ENCODE measurements around the gene ANKZF1. TPM values are rescaled to one million over a fixed set of nuclear protein-coding genes. Genes with fewer than 3 reads are reported as not detected.

Gene ANKZF1
- total and polyA plus RNA-seq, 2 of the 8 experiments (the other 6 are each of a cell fraction or from before 2014, with no cell fraction given): 32.5 to 50.1 TPM

DNA sequence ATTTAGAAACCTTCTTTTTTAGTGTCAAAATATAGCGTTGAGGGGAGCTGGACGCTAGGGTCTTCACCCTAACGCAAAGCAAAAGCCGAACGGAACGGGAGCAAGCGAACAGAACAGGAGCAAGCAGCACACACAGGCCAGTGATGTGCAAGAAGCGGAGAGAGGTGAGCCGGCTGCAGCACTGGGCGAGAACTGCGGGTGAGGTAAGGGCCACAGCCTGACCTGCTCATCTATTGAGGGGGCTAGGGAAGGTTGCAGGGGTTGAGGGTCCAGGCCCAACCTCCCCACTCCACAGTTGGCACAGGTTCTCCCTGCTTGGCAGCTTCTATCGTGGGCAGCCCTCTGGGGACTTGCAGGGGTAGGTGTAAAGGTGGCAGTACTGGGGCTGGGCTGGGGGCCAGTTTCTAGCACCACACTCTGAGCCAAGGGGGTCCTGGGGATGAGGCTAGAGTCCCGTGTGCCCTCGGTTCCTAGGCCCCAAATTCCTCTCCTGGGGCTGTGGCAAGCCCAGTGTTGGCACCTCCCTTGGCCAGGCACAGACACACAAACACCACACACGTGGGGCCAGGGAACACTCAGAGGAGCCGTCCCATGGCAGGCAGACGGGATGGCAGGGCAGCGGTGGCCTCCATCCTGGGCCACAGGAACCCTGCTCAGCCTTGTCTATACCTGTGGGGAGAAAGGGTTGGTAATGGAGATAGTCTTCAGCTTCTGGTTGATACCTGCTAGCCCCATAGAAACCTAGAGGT, 9.6 kb upstream of the ANKZF1 start:
- WGBS, 2 experiments (ENCODE audit: extremely low coverage in 1 of 2, insufficient coverage in 1 of 2, insufficient read length in 1 of 2, insufficient replicate concordance in 2 of 2, low coverage in 1 of 2, low lambda C conversion rate in 2 of 2, missing lambda C conversion rate in 1 of 2): 93% methylated on average over 18 of the region's 18 CpGs; no CpG with 5 or more reads in 1 of the 2 experiments
- Histone ChIP-seq H2BK20ac (ENCODE audit: low read length) (no peak overlapping the region), H3K27ac (ENCODE audit: low read depth, low read length) (no peak overlapping the region), H3K4me2 (ENCODE audit: insufficient read depth in 1 of 2, low read depth in 2 of 2, low read length in 2 of 2) (peak overlapping the region; percentile 88 to 96; a peak in 2 of 4 replicates), H2BK120ac (replicated peaks; ENCODE audit: low read depth, low read length) (no peak overlapping the region), H3K9me3 (ENCODE audit: insufficient read depth in 2 of 2, low read depth in 1 of 2, low read length in 1 of 2) (no peaks in the 10 kb centered on the region), H3K79me2 (ENCODE audit: control insufficient read depth in 1 of 2, insufficient read depth in 2 of 2, low read length in 2 of 2) (no peaks in the 10 kb centered on the region), H3K18ac (ENCODE audit: extremely low read depth, low read length) (no peak overlapping the region; the same call in 1 of the 2 replicates), H3K79me1 (ENCODE audit: low read depth, low read length) (no peaks in the 10 kb centered on the region; the same call in 1 of the 2 replicates), H3K56ac (replicated peaks; ENCODE audit: insufficient read length, low read depth, low read length) (no peak overlapping the region), H3K36me3 (ENCODE audit: control insufficient read depth in 2 of 4, insufficient read depth in 4 of 4, low read length in 3 of 4) (peaks cover 14 to 44% (median 37%) of the 10 kb centered on the region in 4 experiments; a peak in 7 of 8 replicates), H2BK5ac (ENCODE audit: low read depth, low read length) (peak overlapping the region; percentile 35; the same call in 1 of the 2 replicates), H4K91ac (replicated peaks; ENCODE audit: insufficient read length, low read length) (peak overlapping the region; percentile 61), H3K9ac (replicated peaks in 1 of 4; ENCODE audit: extremely low read depth in 1 of 4, low read depth in 3 of 4, low read length in 3 of 4) (no peak overlapping the region), H4K5ac (ENCODE audit: insufficient read length, low read depth, low read length) (no peak overlapping the region), H3K4ac (replicated peaks; ENCODE audit: insufficient read length, low read depth, low read length) (peak overlapping the region; percentile 60), H2AFZ (ENCODE audit: low read length) (no peak overlapping the region), H2BK12ac (ENCODE audit: low read depth, low read length) (0 out of 2 replicates have a peak overlapping the region, but pooled peaks have one; percentile 87), H3K14ac (ENCODE audit: insufficient read length) (no peak overlapping the region), H3K4me3 (ENCODE audit: extremely low read depth in 1 of 4, insufficient read depth in 2 of 4, low read depth in 3 of 4, low read length in 4 of 4) (peak overlapping the region in 1 of 4 experiments; percentile 73; a peak in 1 of 8 replicates), H3K4me1 (replicated peaks in 1 of 4; ENCODE audit: control insufficient read depth in 3 of 4, insufficient read depth in 4 of 4, low read length in 3 of 4) (peaks cover 0 to 12% (median 6%) of the 10 kb centered on the region in 4 experiments; a peak in 3 of 7 replicates), H4K20me1 (replicated peaks in 1 of 2; ENCODE audit: control insufficient read depth in 1 of 2, insufficient read depth in 2 of 2, low read length in 2 of 2) (peaks cover 0 to 7% of the 10 kb centered on the region in 2 experiments), H3K23ac (ENCODE audit: insufficient read length) (no peak overlapping the region), H3K27me3 (replicated peaks in 1 of 4; ENCODE audit: control insufficient read depth in 3 of 4, extremely low read depth in 1 of 4, insufficient read depth in 3 of 4, low read length in 3 of 4) (no peaks in the 10 kb centered on the region; a peak in 2 of 7 replicates), H2BK15ac (ENCODE audit: low read length) (no peak overlapping the region), H4K8ac (ENCODE audit: extremely low read depth, insufficient read depth, low read length) (0 out of 2 replicates have a peak overlapping the region, but pooled peaks have one; percentile 95), H3K23me2 (ENCODE audit: low read depth, low read length) (peaks cover 14% of the 10 kb centered on the region), H2AK5ac (ENCODE audit: low read depth, low read length) (peak overlapping the region; percentile 1; the same call in 1 of the 2 replicates)
- ChIA-PET POLR2A (ENCODE audit: partially characterized antibody) (interaction anchor here (0.8 to 14.0 kb wide), 19 partner anchors 7 to 115 kb away, joined by 3 to 190 read pairs (median 7); partner anchors contain the start of genes ANKZF1, ATG9A, CNPPD1 and GLB1L), CTCF (ENCODE audit: partially characterized antibody) (interaction anchor here (0.8 to 1.2 kb wide), 9 partner anchors 8 to 280 kb away, joined by 3 to 6 read pairs (median 3); partner anchors contain the start of gene CNPPD1)
- FAIRE-seq (no peak), DNase-seq (ENCODE audit: low read depth in 1 of 2, low spot score in 2 of 2) (no peak)
- TF ChIP-seq, protein P1, sequence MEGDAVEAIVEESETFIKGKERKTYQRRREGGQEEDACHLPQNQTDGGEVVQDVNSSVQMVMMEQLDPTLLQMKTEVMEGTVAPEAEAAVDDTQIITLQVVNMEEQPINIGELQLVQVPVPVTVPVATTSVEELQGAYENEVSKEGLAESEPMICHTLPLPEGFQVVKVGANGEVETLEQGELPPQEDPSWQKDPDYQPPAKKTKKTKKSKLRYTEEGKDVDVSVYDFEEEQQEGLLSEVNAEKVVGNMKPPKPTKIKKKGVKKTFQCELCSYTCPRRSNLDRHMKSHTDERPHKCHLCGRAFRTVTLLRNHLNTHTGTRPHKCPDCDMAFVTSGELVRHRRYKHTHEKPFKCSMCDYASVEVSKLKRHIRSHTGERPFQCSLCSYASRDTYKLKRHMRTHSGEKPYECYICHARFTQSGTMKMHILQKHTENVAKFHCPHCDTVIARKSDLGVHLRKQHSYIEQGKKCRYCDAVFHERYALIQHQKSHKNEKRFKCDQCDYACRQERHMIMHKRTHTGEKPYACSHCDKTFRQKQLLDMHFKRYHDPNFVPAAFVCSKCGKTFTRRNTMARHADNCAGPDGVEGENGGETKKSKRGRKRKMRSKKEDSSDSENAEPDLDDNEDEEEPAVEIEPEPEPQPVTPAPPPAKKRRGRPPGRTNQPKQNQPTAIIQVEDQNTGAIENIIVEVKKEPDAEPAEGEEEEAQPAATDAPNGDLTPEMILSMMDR (IDR thresholded peaks at IDR 0.05; ENCODE audit: control extremely low read depth in 1 of 3, insufficient read depth in 1 of 3, low read depth in 1 of 3, low read length in 3 of 3): no peak
- TF ChIP-seq KDM5A (IDR thresholded peaks at IDR 0.05; ENCODE audit: low read length) (no peak), CBX5 (IDR thresholded peaks at IDR 0.05; ENCODE audit: low read depth, low read length) (no peak), TEAD4 (IDR thresholded peaks at IDR 0.05; ENCODE audit: low read depth, low read length) (no peak), CHD2 (IDR thresholded peaks at IDR 0.05; ENCODE audit: low read length) (no peak), CEBPB (IDR thresholded peaks at IDR 0.05; ENCODE audit: low read depth, low read length) (no peak), KDM4A (IDR thresholded peaks at IDR 0.05; ENCODE audit: low read depth, low read length, severe bottlenecking) (no peak), BCL11A (IDR thresholded peaks at IDR 0.05; ENCODE audit: low read depth in 2 of 2, low read length in 2 of 2) (no peak)
